HepG2 (cell line): Measurements from ENCODE around the gene CCDC33. TPM values are rescaled to one million over a fixed set of nuclear protein-coding genes. Genes with fewer than 3 reads are reported as not detected.

ENCODE experiments used
- ATAC-seq: fragments of 200-7000 bp; cut with Tn5 transposase; 3 replicates; pipeline ENCODE4 v1.9.1; 2020; ENCODE audit warnings: mild to moderate bottlenecking, moderate library complexity
- BruUV-seq: library from RNA; stranded (reverse); fragments of 400-500 nt; replicated peaks from 2 replicates; lab custom pipeline; 2021; lab: Mats Ljungman, UMichigan
- CTCF ChIA-PET: fragments of 300-600 bp; formaldehyde crosslinking; extraction: SDS; loops from one replicate; lab custom pipeline; 2021; ENCODE audit warnings: low total read pairs, inconsistent platforms, low intra/inter-chr PET ratio; lab: Yijun Ruan, JAX
- POLR2A ChIA-PET: fragments of 350-600 bp; sonication (Branson Sonifier 250); formaldehyde crosslinking; loops from one replicate; lab custom pipeline; 2020; ENCODE audit warnings: antibody characterized with exemption, inconsistent platforms; lab: Yijun Ruan, JAX
- DNase-seq: peaks from one replicate; pipeline ENCODE4 v3.0.0-alpha.2; 2015; ENCODE audit warnings: low spot score
- FAIRE-seq: peaks from 3 replicates; lab custom pipeline; 2011; peaks lifted over from hg19 to GRCh38; lab: Jason Lieb, UNC
- H2AFZ ChIP-seq: one replicate; pipeline ENCODE4 v1.6.1; 2011; ENCODE audit warnings: low read length, inconsistent platforms
- H3K27ac ChIP-seq: fragments of 300-600 bp; 3 replicates; pipeline ENCODE4 v1.8.0; 2011; ENCODE audit warnings: mixed run types, mild to moderate bottlenecking, mixed read lengths, low read length, inconsistent platforms; ENCODE audit not compliant: insufficient read depth; ENCODE audit errors: extremely low read length
- H3K27me3 ChIP-seq, 2 experiments: fragments of 200-600 bp in 1 of 2; 2 replicates in 1 of 2; 3 replicates in 1 of 2; pipeline versions ENCODE4 v1.6.0 to v1.8.0; 2011; ENCODE audit warnings: low read length in 2 of 2, mild to moderate bottlenecking in 2 of 2, moderate library complexity in 2 of 2, inconsistent platforms in 1 of 2; ENCODE audit not compliant: insufficient read depth in 2 of 2, control insufficient read depth in 1 of 2
- H3K36me3 ChIP-seq, 2 experiments: fragments of 200-600 bp in 1 of 2; replicated peaks in 1 of 2; 2 replicates in 1 of 2; 3 replicates in 1 of 2; pipeline versions ENCODE4 v1.5.1 to v1.8.0; 2011; ENCODE audit warnings: low read length in 2 of 2, inconsistent platforms in 1 of 2; ENCODE audit not compliant: insufficient read depth in 2 of 2, control insufficient read depth in 1 of 2
- H3K4me1 ChIP-seq: 2 replicates; pipeline ENCODE4 v1.5.1; 2012; ENCODE audit warnings: low read length, inconsistent platforms; ENCODE audit not compliant: insufficient read depth
- H3K4me2 ChIP-seq: 2 replicates; pipeline ENCODE4 v1.6.0; 2011; ENCODE audit warnings: low read depth, low read length, inconsistent platforms
- H3K4me3 ChIP-seq, 3 experiments: fragments of 200-600 bp in 1 of 3; sonication (generic), shearing (Covaris generic) in 1 of 3; replicated peaks in 1 of 3; 2 replicates each; pipeline ENCODE4 v1.5.1; 2011 to 2016; ENCODE audit warnings: low read length in 3 of 3, inconsistent platforms in 2 of 3, low read depth in 2 of 3, mild to moderate bottlenecking in 2 of 3, control low read depth in 1 of 3, mixed read lengths in 1 of 3; ENCODE audit not compliant: insufficient read depth in 1 of 3
- H3K79me2 ChIP-seq: one replicate; pipeline ENCODE4 v1.6.1; 2011; ENCODE audit warnings: low read length, inconsistent platforms; ENCODE audit not compliant: insufficient read depth
- H3K9ac ChIP-seq: 2 replicates; pipeline ENCODE4 v1.6.0; 2011; ENCODE audit warnings: mild to moderate bottlenecking, low read depth, low read length, inconsistent platforms; ENCODE audit not compliant: insufficient read depth
- H3K9me3 ChIP-seq: 2 replicates; pipeline ENCODE4 v1.5.1; 2012; ENCODE audit warnings: mild to moderate bottlenecking, low read length
- H4K20me1 ChIP-seq: 2 replicates; pipeline ENCODE4 v1.6.0; 2011; ENCODE audit warnings: inconsistent platforms, mild to moderate bottlenecking, low read length, moderate library complexity; ENCODE audit not compliant: insufficient read depth
- SIN3A ChIP-seq: IDR thresholded peaks from 2 replicates; pipeline ENCODE4 v1.6.1; 2011; ENCODE audit warnings: low read depth, mild to moderate bottlenecking, control low read depth, low read length, borderline replicate concordance
- TBX2 ChIP-seq: sonication (generic); formaldehyde crosslinking; IDR thresholded peaks from 2 replicates; pipeline ENCODE4 v1.5.0; 2020; ENCODE audit warnings: missing genetic modification reagents, mild to moderate bottlenecking, borderline replicate concordance
- ZNF253 ChIP-seq: sonication (generic); formaldehyde crosslinking; IDR thresholded peaks from 2 replicates; pipeline ENCODE4 v1.8.0; 2022; ENCODE audit warnings: mild to moderate bottlenecking, missing genetic modification reagents, borderline replicate concordance
- ZNF335 ChIP-seq: sonication (generic); formaldehyde crosslinking; IDR thresholded peaks from 2 replicates; pipeline ENCODE4 v1.4.0; 2020; ENCODE audit warnings: missing genetic modification reagents
- ZNF33A ChIP-seq: sonication (generic); formaldehyde crosslinking; IDR thresholded peaks from 2 replicates; pipeline ENCODE4 v1.5.1; 2020; ENCODE audit warnings: missing genetic modification reagents, mild to moderate bottlenecking, moderate library complexity, borderline replicate concordance
- ZNF501 ChIP-seq: sonication (generic); formaldehyde crosslinking; IDR thresholded peaks from 2 replicates; pipeline ENCODE4 v1.5.1; 2020; ENCODE audit warnings: mild to moderate bottlenecking, moderate library complexity, missing genetic modification reagents
- ZNF781 ChIP-seq: sonication (generic); formaldehyde crosslinking; IDR thresholded peaks from 2 replicates; pipeline ENCODE4 v1.5.1; 2020; ENCODE audit warnings: borderline replicate concordance, mild to moderate bottlenecking, missing genetic modification reagents; ENCODE audit errors: not compliant biosample characterization
- ZSCAN21 ChIP-seq: sonication (generic); formaldehyde crosslinking; IDR thresholded peaks from 2 replicates; pipeline ENCODE4 v1.8.0; 2022; ENCODE audit warnings: mild to moderate bottlenecking, missing genetic modification reagents, moderate library complexity, borderline replicate concordance
- WGBS: methylation state at CpG from one replicate; pipeline ENCODE4 v1.1.6; 2017; ENCODE audit warnings: low lambda C conversion rate; 5-methylcytosine and 5-hydroxymethylcytosine counted together
- in situ Hi-C: cut with HindIII; loops from 2 replicates; pipeline ENCODE4 v1.10.0; 2017; ENCODE audit warnings: low pct_unique_long_range_greater_than_20kb; ENCODE audit not compliant: extremely low pct_ligation_motif_present
- intact Hi-C: fragments of 100-400 bp; cut with micrococcal nuclease; formaldehyde crosslinking; loops from one replicate; pipeline ENCODE4 v1.10.0; 2022; ENCODE audit not compliant: unreplicated experiment
- polyA plus RNA-seq, 8 experiments: library from polyadenylated mRNA; depleted of rRNA in 3 of 8; stranded (reverse) in 7 of 8; unstranded in 1 of 8; fragments of >200 nt; fragmentation: Illumina TruSeq in 4 of 8; extraction: Trizol in 4 of 8; gene quantifications; 2 replicates each; pipeline versions ENCODE4 v1.2.1 to v1.2.3, GENCODE V29; 2011 to 2016; ENCODE audit warnings: low read depth in 4 of 8, missing spikeins in 1 of 8, mixed read lengths in 1 of 8; ENCODE audit not compliant: insufficient read depth in 1 of 8
- total RNA-seq, 5 experiments: library from RNA; depleted of rRNA; stranded (reverse); fragments of >200 nt; fragmentation: Illumina TruSeq; extraction: Trizol; gene quantifications; 2 replicates each; pipeline ENCODE4 v1.2.3, GENCODE V29; 2016; ENCODE audit warnings: low read depth in 1 of 5
- TF ChIP-seq, protein P1 (sequence below), 2 experiments: sonication (generic) in 1 of 2; formaldehyde crosslinking in 1 of 2; IDR thresholded peaks; 2 replicates each; pipeline versions ENCODE4 v1.4.0 to v1.6.1; 2016 to 2020; ENCODE audit warnings: borderline replicate concordance in 1 of 2, low read depth in 1 of 2, mild to moderate bottlenecking in 1 of 2, missing genetic modification reagents in 1 of 2
- TF ChIP-seq, protein P2 (sequence below): sonication (generic); formaldehyde crosslinking; IDR thresholded peaks from 2 replicates; pipeline ENCODE4 v1.4.0; 2020; ENCODE audit warnings: missing genetic modification reagents, low read depth, mild to moderate bottlenecking, borderline replicate concordance
- TF ChIP-seq, protein P3 (sequence below): sonication (generic); formaldehyde crosslinking; IDR thresholded peaks from 2 replicates; pipeline ENCODE4 v1.5.0; 2020; ENCODE audit warnings: mild to moderate bottlenecking, missing genetic modification reagents, moderate library complexity

CCDC33 gene
- total and polyA plus RNA-seq, 2 of the 13 experiments (the other 11 are each of a cell fraction or from before 2014, with no cell fraction given) = 0.30 TPM; not detected in 1

DNA sequence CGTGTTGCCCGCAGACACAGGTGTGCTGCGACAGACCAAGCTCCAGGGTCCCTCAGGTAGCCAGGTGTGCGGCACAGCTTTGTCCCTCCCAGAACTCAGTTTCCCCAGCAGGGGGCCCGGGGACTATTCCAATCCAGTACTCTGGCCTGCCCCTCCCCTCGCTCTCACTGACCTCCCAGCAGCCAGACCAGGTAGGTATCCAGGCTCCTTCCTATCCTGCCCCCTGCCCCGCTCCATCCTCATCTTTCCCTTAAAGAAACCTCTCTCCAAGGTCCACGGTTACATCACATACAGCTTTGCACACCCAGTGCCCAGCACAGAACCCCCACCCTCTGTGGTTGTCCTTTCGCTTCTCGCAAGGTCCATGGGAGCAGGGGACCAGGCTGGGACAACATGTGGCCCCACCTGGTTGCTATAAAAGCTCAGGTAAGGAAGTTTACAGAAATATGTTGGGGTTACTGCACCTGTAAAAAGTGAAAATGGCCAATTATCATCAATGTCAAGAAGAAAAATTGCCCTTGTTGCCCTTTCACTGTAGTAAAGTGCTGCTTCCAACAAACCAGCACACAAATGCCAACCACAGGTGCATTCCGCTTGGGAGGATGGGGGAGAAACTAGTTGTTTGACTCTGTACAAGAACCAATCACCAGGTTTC lies 138.6 kb downstream of the CCDC33 start:
- BruUV-seq = no TSS peak
- Histone ChIP-seq H3K9ac (no peak overlapping the region), H3K36me3 (no peaks in the 10 kb centered on the region), H3K27me3 (peaks cover 0 to 35% of the 10 kb centered on the region in 2 experiments; a peak in 4 of 5 replicates), H3K4me1 (peaks cover 35% of the 10 kb centered on the region), H3K4me2 (peak overlapping the region; percentile 97), H4K20me1 (no peaks in the 10 kb centered on the region), H3K4me3 (peak overlapping the region in 2 of 3 experiments; percentile 62 to 77; a peak in 4 of 6 replicates), H3K79me2 (no peaks in the 10 kb centered on the region), H2AFZ (no peak overlapping the region), H3K27ac (no peak overlapping the region), H3K9me3 (no peaks in the 10 kb centered on the region)
- POLR2A ChIA-PET = interaction anchor here (0.6 to 1.2 kb wide), 4 partner anchors 65 to 313 kb away, joined by 3 to 4 read pairs (median 3); no protein-coding TSS in a partner anchor
- FAIRE-seq = no peak
- CTCF ChIA-PET = interaction anchor here (1.1 to 3.5 kb wide), 6 partner anchors 7 to 257 kb away, joined by 3 to 41 read pairs (median 12); no protein-coding TSS in a partner anchor
- no peak for DNase-seq
- intact Hi-C loops (loop anchor here (1.0 to 5.0 kb wide), 2 partner anchors 116 to 243 kb away; partner anchors contain the start of gene CLK3), in situ Hi-C loops (loop anchor here (5.0 kb wide), 2 partner anchors 248 to 393 kb away; no protein-coding TSS in a partner anchor)
- peak; percentile 22 for ATAC-seq
- 19% methylated on average over 7 of the region's 11 CpGs for WGBS
- peak; percentile 33; the same call in 1 of the 2 replicates for TF ChIP-seq SIN3A
- TF ChIP-seq, protein P1, sequence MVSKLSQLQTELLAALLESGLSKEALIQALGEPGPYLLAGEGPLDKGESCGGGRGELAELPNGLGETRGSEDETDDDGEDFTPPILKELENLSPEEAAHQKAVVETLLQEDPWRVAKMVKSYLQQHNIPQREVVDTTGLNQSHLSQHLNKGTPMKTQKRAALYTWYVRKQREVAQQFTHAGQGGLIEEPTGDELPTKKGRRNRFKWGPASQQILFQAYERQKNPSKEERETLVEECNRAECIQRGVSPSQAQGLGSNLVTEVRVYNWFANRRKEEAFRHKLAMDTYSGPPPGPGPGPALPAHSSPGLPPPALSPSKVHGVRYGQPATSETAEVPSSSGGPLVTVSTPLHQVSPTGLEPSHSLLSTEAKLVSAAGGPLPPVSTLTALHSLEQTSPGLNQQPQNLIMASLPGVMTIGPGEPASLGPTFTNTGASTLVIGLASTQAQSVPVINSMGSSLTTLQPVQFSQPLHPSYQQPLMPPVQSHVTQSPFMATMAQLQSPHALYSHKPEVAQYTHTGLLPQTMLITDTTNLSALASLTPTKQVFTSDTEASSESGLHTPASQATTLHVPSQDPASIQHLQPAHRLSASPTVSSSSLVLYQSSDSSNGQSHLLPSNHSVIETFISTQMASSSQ (IDR thresholded peaks at IDR 0.05; ENCODE audit: low read depth) = no peak
- TF ChIP-seq, protein P1 (CRISPR knock-in tag; IDR thresholded peaks at IDR 0.05; ENCODE audit: borderline replicate concordance) = 0 out of 2 replicates have a peak, but pooled peaks have one; percentile 2
- TF ChIP-seq ZNF781 (CRISPR knock-in tag) = no peak
- 0 out of 2 replicates have a peak, but pooled peaks have one; percentile 12 for TF ChIP-seq ZNF501
- no peak for TF ChIP-seq ZNF33A
- TF ChIP-seq ZSCAN21 (CRISPR knock-in tag) = 0 out of 2 replicates have a peak, but pooled peaks have one; percentile 55
- TF ChIP-seq TBX2 (CRISPR knock-in tag) = peak; percentile 39; the same call in 1 of the 2 replicates
- peak; percentile 12; the same call in 1 of the 2 replicates for TF ChIP-seq ZNF253 (CRISPR knock-in tag)
- TF ChIP-seq, protein P2, sequence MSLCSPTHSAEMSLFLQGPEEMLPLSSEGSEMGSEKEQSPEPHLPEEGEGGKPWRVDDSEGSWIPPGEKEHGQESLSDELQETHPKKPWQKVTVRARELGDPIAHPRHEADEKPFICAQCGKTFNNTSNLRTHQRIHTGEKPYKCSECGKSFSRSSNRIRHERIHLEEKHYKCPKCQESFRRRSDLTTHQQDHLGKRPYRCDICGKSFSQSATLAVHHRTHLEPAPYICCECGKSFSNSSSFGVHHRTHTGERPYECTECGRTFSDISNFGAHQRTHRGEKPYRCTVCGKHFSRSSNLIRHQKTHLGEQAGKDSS = 0 out of 2 replicates have a peak, but pooled peaks have one; percentile 0
- 0 out of 2 replicates have a peak, but pooled peaks have one; percentile 3 for TF ChIP-seq ZNF335
- TF ChIP-seq, protein P3, sequence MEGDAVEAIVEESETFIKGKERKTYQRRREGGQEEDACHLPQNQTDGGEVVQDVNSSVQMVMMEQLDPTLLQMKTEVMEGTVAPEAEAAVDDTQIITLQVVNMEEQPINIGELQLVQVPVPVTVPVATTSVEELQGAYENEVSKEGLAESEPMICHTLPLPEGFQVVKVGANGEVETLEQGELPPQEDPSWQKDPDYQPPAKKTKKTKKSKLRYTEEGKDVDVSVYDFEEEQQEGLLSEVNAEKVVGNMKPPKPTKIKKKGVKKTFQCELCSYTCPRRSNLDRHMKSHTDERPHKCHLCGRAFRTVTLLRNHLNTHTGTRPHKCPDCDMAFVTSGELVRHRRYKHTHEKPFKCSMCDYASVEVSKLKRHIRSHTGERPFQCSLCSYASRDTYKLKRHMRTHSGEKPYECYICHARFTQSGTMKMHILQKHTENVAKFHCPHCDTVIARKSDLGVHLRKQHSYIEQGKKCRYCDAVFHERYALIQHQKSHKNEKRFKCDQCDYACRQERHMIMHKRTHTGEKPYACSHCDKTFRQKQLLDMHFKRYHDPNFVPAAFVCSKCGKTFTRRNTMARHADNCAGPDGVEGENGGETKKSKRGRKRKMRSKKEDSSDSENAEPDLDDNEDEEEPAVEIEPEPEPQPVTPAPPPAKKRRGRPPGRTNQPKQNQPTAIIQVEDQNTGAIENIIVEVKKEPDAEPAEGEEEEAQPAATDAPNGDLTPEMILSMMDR (CRISPR knock-in tag) = 0 out of 2 replicates have a peak, but pooled peaks have one; percentile 12
